Measurements from ENCODE around the gene MYCBP. TPM values are rescaled to one million over a fixed set of nuclear protein-coding genes. Genes with fewer than 3 reads are reported as not detected.

Gene MYCBP
- total and polyA plus RNA-seq, 2 of the 13 experiments (the other 11 are each of a cell fraction or from before 2014, with no cell fraction given) = 11.4 to 30.4 TPM

GRCh38 chr1:38891753-38892152 lies 18.6 kb upstream of the MYCBP start (continued):
- TF ChIP-seq, protein P1, sequence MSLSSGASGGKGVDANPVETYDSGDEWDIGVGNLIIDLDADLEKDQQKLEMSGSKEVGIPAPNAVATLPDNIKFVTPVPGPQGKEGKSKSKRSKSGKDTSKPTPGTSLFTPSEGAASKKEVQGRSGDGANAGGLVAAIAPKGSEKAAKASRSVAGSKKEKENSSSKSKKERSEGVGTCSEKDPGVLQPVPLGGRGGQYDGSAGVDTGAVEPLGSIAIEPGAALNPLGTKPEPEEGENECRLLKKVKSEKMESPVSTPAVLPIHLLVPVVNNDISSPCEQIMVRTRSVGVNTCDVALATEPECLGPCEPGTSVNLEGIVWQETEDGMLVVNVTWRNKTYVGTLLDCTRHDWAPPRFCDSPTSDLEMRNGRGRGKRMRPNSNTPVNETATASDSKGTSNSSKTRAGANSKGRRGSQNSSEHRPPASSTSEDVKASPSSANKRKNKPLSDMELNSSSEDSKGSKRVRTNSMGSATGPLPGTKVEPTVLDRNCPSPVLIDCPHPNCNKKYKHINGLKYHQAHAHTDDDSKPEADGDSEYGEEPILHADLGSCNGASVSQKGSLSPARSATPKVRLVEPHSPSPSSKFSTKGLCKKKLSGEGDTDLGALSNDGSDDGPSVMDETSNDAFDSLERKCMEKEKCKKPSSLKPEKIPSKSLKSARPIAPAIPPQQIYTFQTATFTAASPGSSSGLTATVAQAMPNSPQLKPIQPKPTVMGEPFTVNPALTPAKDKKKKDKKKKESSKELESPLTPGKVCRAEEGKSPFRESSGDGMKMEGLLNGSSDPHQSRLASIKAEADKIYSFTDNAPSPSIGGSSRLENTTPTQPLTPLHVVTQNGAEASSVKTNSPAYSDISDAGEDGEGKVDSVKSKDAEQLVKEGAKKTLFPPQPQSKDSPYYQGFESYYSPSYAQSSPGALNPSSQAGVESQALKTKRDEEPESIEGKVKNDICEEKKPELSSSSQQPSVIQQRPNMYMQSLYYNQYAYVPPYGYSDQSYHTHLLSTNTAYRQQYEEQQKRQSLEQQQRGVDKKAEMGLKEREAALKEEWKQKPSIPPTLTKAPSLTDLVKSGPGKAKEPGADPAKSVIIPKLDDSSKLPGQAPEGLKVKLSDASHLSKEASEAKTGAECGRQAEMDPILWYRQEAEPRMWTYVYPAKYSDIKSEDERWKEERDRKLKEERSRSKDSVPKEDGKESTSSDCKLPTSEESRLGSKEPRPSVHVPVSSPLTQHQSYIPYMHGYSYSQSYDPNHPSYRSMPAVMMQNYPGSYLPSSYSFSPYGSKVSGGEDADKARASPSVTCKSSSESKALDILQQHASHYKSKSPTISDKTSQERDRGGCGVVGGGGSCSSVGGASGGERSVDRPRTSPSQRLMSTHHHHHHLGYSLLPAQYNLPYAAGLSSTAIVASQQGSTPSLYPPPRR (CRISPR knock-in tag; IDR thresholded peaks at IDR 0.05; ENCODE audit: borderline replicate concordance) = no peak
- TF ChIP-seq NKX3-1 (CRISPR knock-in tag; IDR thresholded peaks at IDR 0.05) (no peak), TCF12 (IDR thresholded peaks at IDR 0.05) (no peak), TCF12 (CRISPR knock-in tag; IDR thresholded peaks at IDR 0.05) (no peak), HBP1 (CRISPR knock-in tag; IDR thresholded peaks at IDR 0.05; ENCODE audit: low read depth) (no peak), ZNF281 (CRISPR knock-in tag; IDR thresholded peaks at IDR 0.05; ENCODE audit: borderline replicate concordance) (0 out of 2 replicates have a peak, but pooled peaks have one; percentile 63), CENPX (CRISPR knock-in tag; IDR thresholded peaks at IDR 0.05) (no peak), MXI1 (IDR thresholded peaks at IDR 0.05; ENCODE audit: borderline replicate concordance, low read depth, low read length) (0 out of 3 replicates have a peak, but pooled peaks have one; percentile 44)
- TF ChIP-seq, protein P2, sequence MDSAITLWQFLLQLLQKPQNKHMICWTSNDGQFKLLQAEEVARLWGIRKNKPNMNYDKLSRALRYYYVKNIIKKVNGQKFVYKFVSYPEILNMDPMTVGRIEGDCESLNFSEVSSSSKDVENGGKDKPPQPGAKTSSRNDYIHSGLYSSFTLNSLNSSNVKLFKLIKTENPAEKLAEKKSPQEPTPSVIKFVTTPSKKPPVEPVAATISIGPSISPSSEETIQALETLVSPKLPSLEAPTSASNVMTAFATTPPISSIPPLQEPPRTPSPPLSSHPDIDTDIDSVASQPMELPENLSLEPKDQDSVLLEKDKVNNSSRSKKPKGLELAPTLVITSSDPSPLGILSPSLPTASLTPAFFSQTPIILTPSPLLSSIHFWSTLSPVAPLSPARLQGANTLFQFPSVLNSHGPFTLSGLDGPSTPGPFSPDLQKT (CRISPR knock-in tag; IDR thresholded peaks at IDR 0.05; ENCODE audit: borderline replicate concordance) = no peak

Data from HepG2 (cell line).